Esophagus mucosa (tissue), 1 donor: Measurements from ENCODE around the gene CIPC. TPM values are rescaled to one million over a fixed set of nuclear protein-coding genes. Genes with fewer than 3 reads are reported as not detected.

Source experiments
- ATAC-seq: fragments of 200-7000 bp; cut with Tn5 transposase; one replicate; pipeline ENCODE4 v1.9.1; 2020
- total RNA-seq: library from RNA; stranded (reverse); gene quantifications from one replicate; pipeline ENCODE4 v1.2.4, GENCODE V29; 2023
- donor health status: DM: yes; HTN: yes; CAD: no.

Gene CIPC
- total RNA-seq, 1 donor from 2014 or later = 19.7 TPM

- no peak for ATAC-seq
Measured at GRCh38 chr14:77126461-77126990, 28.5 kb downstream of the CIPC start.

- ATAC-seq = no peak
Measured at GRCh38 chr14:77128414-77128891, 30.4 kb downstream of the CIPC start.

DNA sequence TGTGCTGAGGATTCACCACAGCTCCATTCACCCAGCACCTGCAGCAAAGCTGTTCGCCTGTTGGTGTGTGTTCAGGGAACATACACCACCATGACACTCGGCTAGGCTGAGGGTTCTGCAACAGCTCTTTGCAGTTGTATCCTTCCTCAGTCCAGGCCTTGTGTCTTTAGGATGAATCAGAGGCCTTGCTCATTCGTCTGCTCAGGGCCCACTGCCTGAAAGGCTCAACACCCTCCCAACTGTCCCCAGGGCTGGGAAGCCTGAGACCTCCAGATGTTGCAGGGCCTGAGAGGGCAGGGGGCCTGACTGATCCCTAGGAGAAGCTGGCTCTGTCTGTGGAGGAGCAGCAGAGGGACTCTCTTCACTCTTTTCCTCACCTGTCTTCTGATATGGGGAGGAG is 32.3 kb downstream of the CIPC start:
- no peak for ATAC-seq

DNA sequence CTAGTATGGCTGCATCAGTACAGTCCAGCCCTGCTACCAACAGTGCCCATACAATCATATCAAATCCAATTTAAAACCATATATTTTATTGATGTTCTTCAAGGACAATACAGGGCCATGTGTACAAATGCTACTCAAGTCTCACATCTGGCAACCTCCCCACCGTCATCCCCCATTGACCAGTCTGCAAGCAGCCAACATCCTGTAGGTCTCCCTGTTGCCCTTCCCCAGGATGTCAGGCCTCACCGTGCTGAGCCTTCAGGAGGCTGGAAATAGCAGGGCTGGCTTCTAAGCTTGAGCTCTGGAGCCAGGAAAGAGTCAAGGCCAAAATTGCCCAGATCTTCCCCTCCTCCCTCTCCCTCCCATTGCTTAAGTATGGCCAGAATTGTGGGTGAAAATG is 33.1 kb downstream of the CIPC start:
- no peak for ATAC-seq

- no peak for ATAC-seq
Measured at GRCh38 chr14:77131871-77132486, 33.9 kb downstream of the CIPC start.

DNA sequence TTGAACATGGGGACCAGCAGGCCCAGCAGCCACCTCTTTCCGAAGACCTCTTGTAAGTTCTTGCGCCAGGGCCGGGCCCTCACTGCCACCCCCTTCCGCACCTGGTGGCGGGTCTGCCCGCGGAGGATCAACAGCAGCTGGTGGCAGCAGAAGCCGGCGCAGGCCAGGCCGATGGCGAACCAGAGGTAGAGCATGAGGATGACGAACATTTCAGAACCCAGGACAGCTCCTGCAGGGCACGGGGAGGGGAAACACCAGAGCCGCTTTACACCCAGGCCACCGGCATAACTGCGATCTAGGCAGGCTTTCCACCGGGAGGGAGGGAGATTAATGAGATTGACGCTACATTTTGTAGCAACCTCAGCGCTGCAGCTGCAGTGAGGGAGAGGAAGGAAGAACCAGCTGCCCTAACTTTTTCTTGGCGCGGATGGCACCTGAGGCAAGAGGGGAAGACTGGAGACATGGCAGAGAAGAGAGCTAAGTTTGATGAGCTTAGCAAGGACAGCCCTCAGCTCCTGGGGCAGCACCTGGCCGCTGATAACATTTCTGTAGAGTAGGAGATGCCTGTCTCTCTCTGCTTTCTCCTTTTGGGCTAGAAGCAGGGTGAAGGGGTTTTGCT is 35.8 kb downstream of the CIPC start:
- peak; percentile 76 for ATAC-seq

GRCh38 chr14:77139022-77139421 is 41.0 kb downstream of the CIPC start:
- no peak for ATAC-seq

- ATAC-seq = peak; percentile 49
Measured at GRCh38 chr14:77139540-77140358, 41.7 kb downstream of the CIPC start.

DNA sequence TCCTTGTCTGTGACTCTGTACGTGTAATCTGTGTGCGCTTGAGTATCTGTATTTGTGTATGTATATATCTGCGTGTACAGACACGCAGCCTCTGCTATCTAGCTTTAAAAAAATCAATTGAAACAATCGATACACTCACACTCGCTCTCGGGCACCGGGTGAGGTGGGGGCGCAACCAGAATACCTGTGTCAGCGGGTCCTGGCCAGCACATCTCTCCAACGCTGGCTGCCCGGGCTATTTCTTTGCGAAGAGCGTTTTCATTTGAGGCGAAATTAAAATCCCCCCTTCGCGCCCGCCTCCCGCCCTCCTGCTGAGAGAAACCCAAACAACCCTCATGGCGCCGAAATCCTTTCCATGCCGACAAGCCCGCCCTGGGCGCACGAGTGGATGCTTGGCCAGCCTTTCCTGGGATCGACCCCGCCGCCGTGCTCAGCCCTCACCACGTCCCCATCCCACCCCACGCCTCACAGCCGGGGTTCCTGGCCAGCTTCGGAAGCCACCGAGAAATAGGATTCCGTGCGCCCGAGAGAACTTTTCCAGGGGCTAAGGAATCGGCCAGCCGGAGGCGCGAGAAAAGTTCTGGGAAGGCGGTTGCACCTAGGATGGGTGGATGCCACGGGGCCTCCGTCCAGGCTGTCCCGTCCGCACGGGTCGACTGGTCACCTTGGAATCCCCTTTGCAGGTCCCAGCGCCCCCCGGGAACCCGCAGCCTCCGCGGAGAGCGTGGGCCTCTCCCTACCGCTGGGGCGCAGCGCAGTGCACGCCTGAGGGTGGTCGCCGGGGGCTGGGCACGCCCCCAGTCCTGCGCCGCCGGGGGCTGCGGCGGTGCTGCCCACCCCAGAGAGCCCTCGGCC is 42.5 kb downstream of the CIPC start:
- no peak for ATAC-seq

DNA sequence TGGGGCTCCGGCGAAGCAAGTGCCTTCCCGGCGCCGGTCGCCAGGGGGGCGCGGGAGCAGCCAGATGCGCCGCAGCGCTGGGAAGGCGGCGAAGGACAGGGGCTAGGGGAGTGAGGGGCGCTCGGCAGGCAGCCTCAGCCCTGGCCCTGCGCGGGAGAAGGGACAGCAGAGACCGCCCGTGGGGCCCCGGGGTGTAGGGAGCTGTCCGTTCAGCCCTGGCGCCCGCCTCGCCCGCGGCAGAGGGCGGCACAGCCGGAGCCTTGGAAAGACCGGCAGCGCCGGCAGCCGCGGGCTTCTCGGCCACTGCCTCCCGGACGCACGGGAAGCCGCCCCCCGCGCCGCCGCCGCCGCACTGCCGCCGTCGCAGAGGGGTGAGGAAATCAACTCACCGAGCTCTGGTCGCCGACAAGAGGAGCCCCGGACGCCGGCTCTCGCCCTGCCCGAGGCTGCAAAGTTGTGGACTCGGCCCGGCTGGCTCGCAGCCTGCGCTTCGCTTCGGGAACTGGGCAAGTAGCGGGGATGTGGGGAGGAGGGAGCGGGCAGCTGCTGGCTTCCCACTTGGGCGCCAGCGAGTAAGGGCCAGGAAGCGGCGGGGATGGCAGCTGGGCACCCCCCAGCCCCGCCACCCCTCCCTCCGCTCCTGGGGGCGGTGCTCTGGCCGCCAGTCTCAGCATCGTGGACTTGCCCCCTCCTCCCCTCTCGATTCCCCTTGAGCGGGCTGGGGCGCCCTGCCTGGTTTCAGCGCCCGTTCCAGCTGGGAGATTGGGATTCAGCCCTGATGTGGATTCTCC is 43.4 kb downstream of the CIPC start, which contains the start of gene ZDHHC22:
Gene ZDHHC22, minus strand, starts transcription at position 578 of the 791 bp plus-strand sequence. CDS start 2,053 bp downstream, outside the sequence.
- peak; percentile 19 for ATAC-seq

GRCh38 chr14:77142005-77142800 is 44.1 kb downstream of the CIPC start:
- no peak for ATAC-seq

DNA sequence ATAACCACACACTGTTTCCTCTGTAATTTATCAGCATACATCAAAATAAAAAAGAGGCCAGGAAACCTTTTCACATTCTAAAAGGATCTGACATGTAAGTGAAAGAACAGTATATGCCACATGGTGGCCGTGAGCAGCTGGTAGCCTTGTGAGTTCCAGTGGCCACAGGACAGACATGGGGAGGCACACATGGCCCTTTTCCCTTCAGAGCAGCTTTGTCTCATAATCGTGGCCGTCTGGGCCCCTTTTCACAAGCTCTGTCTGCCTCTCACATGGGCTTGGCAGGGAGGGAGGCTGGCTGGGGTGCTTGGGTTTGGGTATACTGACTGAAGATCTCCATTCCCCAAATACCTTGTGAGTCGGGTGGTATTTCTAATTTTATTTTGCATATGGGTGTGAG is 45.0 kb downstream of the CIPC start:
- ATAC-seq = no peak

DNA sequence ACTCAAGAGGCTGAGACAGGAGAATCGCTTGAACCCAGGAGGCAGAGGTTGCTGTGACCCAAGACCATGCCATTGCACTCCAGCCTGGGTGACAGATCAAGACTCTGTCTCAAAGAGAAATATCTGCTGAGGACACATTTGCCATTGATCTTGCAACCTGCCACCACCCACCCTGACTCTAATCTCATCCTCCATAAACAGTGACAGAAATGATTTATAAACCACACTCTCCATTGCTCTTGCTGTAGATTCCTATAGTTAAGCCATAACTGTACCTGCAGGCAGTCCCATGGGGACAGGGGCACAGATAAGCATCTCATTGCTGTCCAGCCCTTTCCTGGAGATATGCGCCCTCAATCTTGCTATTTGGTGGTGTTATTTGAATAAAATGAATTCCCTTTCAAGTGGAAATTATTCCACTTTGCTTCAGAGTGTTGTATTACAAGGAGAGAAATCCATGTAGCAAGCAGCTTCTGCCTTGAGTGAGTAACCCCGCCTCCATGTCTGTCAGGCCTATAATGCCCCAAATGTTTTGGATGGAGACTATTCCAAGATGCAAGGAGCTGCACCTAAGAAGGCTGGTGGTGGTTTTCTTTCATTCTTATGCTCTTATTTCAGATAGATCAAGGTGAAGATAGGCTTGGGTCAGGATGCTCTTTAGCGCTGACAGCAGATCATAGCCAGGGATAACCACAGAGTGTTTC is 46.5 kb downstream of the CIPC start:
- ATAC-seq = no peak

GRCh38 chr14:77145975-77146740 is 48.1 kb downstream of the CIPC start:
- no peak for ATAC-seq

DNA sequence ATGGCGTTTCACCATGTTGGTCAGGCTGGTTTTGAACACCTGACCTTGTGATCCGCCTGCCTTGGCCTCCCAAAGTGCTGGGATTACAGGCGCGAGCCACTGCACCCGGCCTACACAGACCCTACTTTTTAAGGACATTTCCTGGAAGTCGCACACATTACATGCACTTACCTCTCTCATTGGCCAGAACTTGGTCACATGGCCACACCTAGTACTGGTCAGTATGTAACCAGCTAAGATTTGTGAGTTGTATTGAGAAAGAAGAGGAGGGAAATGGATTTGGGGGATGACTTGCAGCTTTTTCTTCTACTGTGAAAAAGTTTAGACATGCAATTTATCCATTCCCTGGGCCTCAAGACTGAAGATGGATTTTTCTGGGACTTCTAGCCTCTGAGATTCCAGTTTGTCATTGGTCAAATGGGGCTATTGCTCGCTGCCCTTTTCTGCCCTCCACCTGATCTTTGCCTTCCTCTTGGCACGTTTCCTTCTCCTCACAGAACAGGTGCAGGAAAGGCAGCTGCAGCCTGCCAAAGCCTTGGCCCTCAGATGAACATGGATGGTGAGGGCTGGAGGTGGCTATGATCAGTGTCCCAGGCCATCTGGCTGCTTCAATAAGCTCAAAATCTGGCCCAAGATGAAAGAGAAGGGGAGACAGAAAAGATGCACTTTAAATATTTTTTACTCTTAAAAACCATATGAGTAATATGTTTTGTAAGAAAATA is 50.6 kb downstream of the CIPC start:
- ATAC-seq = no peak

- no peak for ATAC-seq
Measured at GRCh38 chr14:77151245-77151644, 53.2 kb downstream of the CIPC start.

DNA sequence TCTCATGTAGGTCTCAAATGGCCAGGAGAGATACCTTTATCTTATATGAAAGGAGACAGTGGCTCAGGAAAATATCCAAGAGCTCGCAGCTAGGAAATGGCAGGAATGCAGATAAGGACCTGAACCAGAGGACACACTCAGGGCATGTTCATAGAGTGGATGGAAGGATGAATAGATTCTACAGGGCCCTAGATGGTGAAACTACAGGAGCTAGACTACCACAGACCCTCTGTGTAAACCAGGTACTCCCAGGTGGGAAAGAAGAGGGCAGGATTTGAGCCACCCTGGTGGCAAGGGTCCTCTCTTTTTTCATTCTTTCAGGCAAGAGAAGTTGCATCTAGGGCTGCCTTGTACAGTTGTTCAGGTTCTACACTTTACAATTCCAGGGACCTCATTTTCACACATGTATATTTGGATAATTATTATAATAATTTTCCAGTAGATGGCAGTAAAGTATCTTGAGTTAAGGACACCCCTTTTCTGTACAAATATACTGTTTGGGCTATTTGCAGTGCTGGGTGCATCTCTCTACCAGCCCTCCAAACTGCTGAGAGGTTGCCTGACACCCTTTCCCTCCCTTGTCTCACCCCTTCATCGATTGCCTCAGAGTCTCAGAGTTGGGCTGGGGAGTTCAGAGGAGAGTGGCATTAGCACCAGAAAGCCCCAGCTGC is 54.0 kb downstream of the CIPC start:
- ATAC-seq = peak; percentile 71

- ATAC-seq = no peak
Measured at GRCh38 chr14:77153802-77154201, 55.7 kb downstream of the CIPC start.
